Measurements from ENCODE around the gene ERBIN. TPM values are rescaled to one million over a fixed set of nuclear protein-coding genes. Genes with fewer than 3 reads are reported as not detected.

The ERBIN gene
- total and polyA plus RNA-seq, 10 of the 15 experiments (the other 5 are each of a cell fraction or from before 2014, with no cell fraction given) = 9.5 to 91.1 (median 49.4) TPM

- DNase-seq (ENCODE audit: low read depth, low spot score) = no peak
- no peak overlapping the region for H3K4me3 ChIP-seq
- intact Hi-C loops (cut with micrococcal nuclease; ENCODE audit: unreplicated experiment) (no loop called here), in situ Hi-C loops (cut with MboI) (no loop called here)
- H2AFZ ChIP-seq (ENCODE audit: control insufficient read depth, low read depth, low read length) = no peak overlapping the region
- ATAC-seq = no peak
- 93% methylated on average over 1 of the region's 1 CpG for WGBS (ENCODE audit: insufficient coverage, insufficient replicate concordance, low lambda C conversion rate, missing lambda C conversion rate)
- no peak overlapping the region for H3K4me2 ChIP-seq (ENCODE audit: control insufficient read depth, insufficient read depth)
- H3K27ac ChIP-seq (ENCODE audit: control insufficient read depth, insufficient read depth) = no peak overlapping the region
- no peaks in the 10 kb centered on the region for H3K4me1 ChIP-seq (ENCODE audit: control insufficient read depth, insufficient read depth, low read length)
- FAIRE-seq = no peak
- H3K79me2 ChIP-seq (ENCODE audit: control insufficient read depth, insufficient read depth, low read length) = no peaks in the 10 kb centered on the region
- RAD21 ChIA-PET (ENCODE audit: unreplicated experiment) = no interaction called here
- POLR2A ChIA-PET = no interaction called here
- H4K20me1 ChIP-seq (ENCODE audit: control insufficient read depth, insufficient read depth) = no peaks in the 10 kb centered on the region
- no peaks in the 10 kb centered on the region for H3K27me3 ChIP-seq (replicated peaks in 1 of 2; ENCODE audit: control insufficient read depth in 2 of 2, insufficient read depth in 2 of 2, low read length in 1 of 2)
- peaks cover 0 to 21% of the 10 kb centered on the region in 2 experiments; a peak in 3 of 4 replicates for H3K36me3 ChIP-seq (ENCODE audit: control insufficient read depth in 2 of 2, insufficient read depth in 2 of 2, low read length in 1 of 2)
- H3K9ac ChIP-seq (ENCODE audit: control insufficient read depth, insufficient read depth, low read length) = no peak overlapping the region
- TF ChIP-seq USF1 (IDR thresholded peaks at IDR 0.05; ENCODE audit: borderline replicate concordance, extremely low read length, insufficient read depth, low read depth, low read length) (no peak), RUNX3 (IDR thresholded peaks at IDR 0.05; ENCODE audit: low read length) (no peak), POLR2AphosphoS2 (IDR thresholded peaks at IDR 0.05; ENCODE audit: low read depth, low read length) (no peak), TCF3 (IDR thresholded peaks at IDR 0.05; ENCODE audit: borderline replicate concordance, insufficient read depth, low read depth, low read length) (no peak)
- BruUV-seq (replicated peaks) = no TSS peak
- CTCF ChIA-PET = no interaction called here
- SMC1A ChIA-PET (ENCODE audit: uncharacterized antibody, unreplicated experiment) = interaction anchor here (0.7 to 1.3 kb wide), 3 partner anchors 17 to 268 kb away, joined by 3 read pairs; no protein-coding TSS in a partner anchor
- H3K9me3 ChIP-seq (replicated peaks; ENCODE audit: control insufficient read depth, insufficient read depth, low read length) = no peaks in the 10 kb centered on the region
Measured at GRCh38 chr5:66041627-66042026, 115.3 kb downstream of the ERBIN start.

DNA sequence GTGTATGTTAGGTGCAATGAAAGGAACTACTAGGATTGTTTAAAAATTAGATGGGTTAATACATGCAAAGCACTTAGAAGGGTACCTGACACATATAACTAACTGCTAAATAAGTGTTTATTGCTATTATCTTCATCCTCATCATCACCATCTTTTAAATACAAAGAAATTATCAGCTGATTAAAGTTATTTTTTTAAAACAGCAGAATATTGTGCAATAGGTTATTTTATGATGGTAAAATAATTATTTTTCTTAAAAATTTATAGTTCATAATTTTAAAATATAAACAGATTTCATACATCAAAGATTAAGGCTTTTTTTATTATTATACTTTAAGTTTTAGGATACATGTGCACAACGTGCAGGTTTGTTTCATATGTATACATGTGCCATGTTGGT, 130.9 kb downstream of the ERBIN start:
- H3K9ac ChIP-seq (ENCODE audit: control insufficient read depth, insufficient read depth, low read length) = no peak overlapping the region
- no peak overlapping the region for H3K4me3 ChIP-seq
- ChIA-PET RAD21 (ENCODE audit: unreplicated experiment) (no interaction called here), CTCF (no interaction called here), POLR2A (no interaction called here), SMC1A (ENCODE audit: uncharacterized antibody, unreplicated experiment) (interaction anchor here (0.7 kb wide), 1 partner anchor 14 kb away, joined by 3 read pairs; no protein-coding TSS in a partner anchor)
- no peak overlapping the region for H3K4me2 ChIP-seq (ENCODE audit: control insufficient read depth, insufficient read depth)
- DNase-seq (ENCODE audit: low read depth, low spot score) (no peak), ATAC-seq (no peak), FAIRE-seq (no peak)
- no TSS peak for BruUV-seq (replicated peaks)
- H3K36me3 ChIP-seq (ENCODE audit: control insufficient read depth in 2 of 2, insufficient read depth in 2 of 2, low read length in 1 of 2) = peaks cover 3 to 9% of the 10 kb centered on the region in 2 experiments
- no peaks in the 10 kb centered on the region for H3K4me1 ChIP-seq (ENCODE audit: control insufficient read depth, insufficient read depth, low read length)
- H2AFZ ChIP-seq (ENCODE audit: control insufficient read depth, low read depth, low read length) = no peak overlapping the region
- H3K27ac ChIP-seq (ENCODE audit: control insufficient read depth, insufficient read depth) = no peak overlapping the region
- H3K9me3 ChIP-seq (replicated peaks; ENCODE audit: control insufficient read depth, insufficient read depth, low read length) = no peaks in the 10 kb centered on the region
- 100% methylated on average over 1 of the region's 1 CpG for WGBS (ENCODE audit: insufficient coverage, insufficient replicate concordance, low lambda C conversion rate, missing lambda C conversion rate)
- no peaks in the 10 kb centered on the region for H3K27me3 ChIP-seq (replicated peaks in 1 of 2; ENCODE audit: control insufficient read depth in 2 of 2, insufficient read depth in 2 of 2, low read length in 1 of 2)
- no peaks in the 10 kb centered on the region for H4K20me1 ChIP-seq (ENCODE audit: control insufficient read depth, insufficient read depth)
- no peaks in the 10 kb centered on the region for H3K79me2 ChIP-seq (ENCODE audit: control insufficient read depth, insufficient read depth, low read length)
- in situ Hi-C loops (cut with MboI) = no loop called here
- intact Hi-C loops (cut with micrococcal nuclease; ENCODE audit: unreplicated experiment) = no loop called here
- TF ChIP-seq PAX5 (IDR thresholded peaks at IDR 0.05; ENCODE audit: borderline replicate concordance, low read depth, low read length) (no peak), KDM1A (IDR thresholded peaks at IDR 0.05; ENCODE audit: borderline replicate concordance) (no peak), CHD1 (IDR thresholded peaks at IDR 0.05; ENCODE audit: low read depth, low read length) (no peak), CREB1 (IDR thresholded peaks at IDR 0.05; ENCODE audit: low read depth) (no peak), RBBP5 (conservative IDR thresholded peaks at IDR 0.05) (no peak), TBL1XR1 (IDR thresholded peaks at IDR 0.05; ENCODE audit: low read depth, low read length) (no peak), TCF12 (IDR thresholded peaks at IDR 0.05; ENCODE audit: low read depth, low read length) (no peak), IRF3 (IDR thresholded peaks at IDR 0.05) (no peak), EZH2 (IDR thresholded peaks at IDR 0.05; ENCODE audit: borderline replicate concordance, control insufficient read depth, low read depth, low read length) (no peak), CTCF (IDR thresholded peaks at IDR 0.05 in 2 of 3, conservative IDR thresholded peaks at IDR 0.05 in 1 of 3; ENCODE audit: control insufficient read depth in 2 of 3, extremely low read depth in 1 of 3, insufficient read depth in 1 of 3, low read depth in 3 of 3, low read length in 3 of 3) (no peak), TARDBP (IDR thresholded peaks at IDR 0.05; ENCODE audit: borderline replicate concordance) (no peak), ZNF24 (IDR thresholded peaks at IDR 0.05) (no peak)

Measured in GM12878 (cell line).